Pancreas (tissue), 10 donors: ENCODE results near the gene MCIDAS. TPM values are rescaled to one million over a fixed set of nuclear protein-coding genes. Genes with fewer than 3 reads are reported as not detected.

ENCODE experiments used
- ATAC-seq, 4 donors: fragments of 200-7000 bp; cut with Tn5 transposase; one replicate each; pipeline versions ENCODE4 v1.8.0 to v1.9.1; 2020; ENCODE audit warnings: mild to moderate bottlenecking in 4 of 4, moderate library complexity in 4 of 4
- DNase-seq, 6 donors: peaks; one replicate each; pipeline ENCODE4 v3.0.0-alpha.2; 2020
- FAIRE-seq: peaks from 2 replicates; lab custom pipeline; 2012; peaks lifted over from hg19 to GRCh38; lab: Jason Lieb, UNC
- H3K27ac ChIP-seq, 4 donors: fragments of 200-600 bp; sonication (generic); 1 replicate in 3 of 4; 2 replicates in 1 of 4; pipeline versions ENCODE4 v1.5.0 to v1.8.0; 2020
- H3K27me3 ChIP-seq, 4 donors: fragments of 200-600 bp; one replicate each; pipeline ENCODE4 v1.8.0; 2021
- H3K36me3 ChIP-seq, 3 donors: fragments of 200-600 bp; sonication (generic) in 1 of 3; one replicate each; pipeline versions ENCODE4 v1.5.0 to v1.8.0; 2020 to 2021
- H3K4me1 ChIP-seq, 3 donors: fragments of 200-600 bp; one replicate each; pipeline ENCODE4 v1.8.0; 2021
- H3K4me3 ChIP-seq, 4 donors: fragments of 200-600 bp; sonication (generic) in 2 of 4; one replicate each; pipeline versions ENCODE4 v1.5.0 to v1.8.0; 2020 to 2021
- H3K9me3 ChIP-seq, 4 donors: fragments of 200-600 bp; one replicate each; pipeline ENCODE4 v1.8.0; 2021
- WGBS, 2 donors: extraction: QIAGEN DNeasy Blood & Tissue Kit; methylation state at CpG; one replicate each; pipeline ENCODE4 v1.1.7; 2013; 5-methylcytosine and 5-hydroxymethylcytosine counted together
- intact Hi-C, 3 donors: fragments of 100-400 bp; cut with DNase I; formaldehyde crosslinking; loops; one replicate each; pipeline versions ENCODE4 v1.11.1 to v1.14.2; 2022
- polyA plus RNA-seq, 2 donors: library from polyadenylated mRNA; stranded (reverse); fragments of 200-250 nt; gene quantifications; one replicate each; pipeline ENCODE4 v1.2.3, GENCODE V29; 2013
- total RNA-seq, 6 donors: library from RNA; stranded (reverse); fragmentation: NEBNext Ultra II Directional in 4 of 6; extraction: Animal tissue kit (Norgen Biotek cat#: 25700) in 4 of 6; gene quantifications; one replicate each; pipeline versions ENCODE4 v1.2.1 to v1.2.4, GENCODE V29; 2021 to 2023
- TF ChIP-seq, protein P1 (sequence below), 4 donors: fragments of 200-600 bp; sonication (generic) in 3 of 4; IDR thresholded peaks; one replicate each; pipeline versions ENCODE4 v1.5.0 to v1.8.0; 2021; ENCODE audit warnings: antibody characterized with exemption in 4 of 4
- donor health status: healthy with polysubstance abuse.
- donor health status: DM: no; HTN: no; CAD: no; lungs with moderate emphysema.
- donor health status: DM: no; HTN: no; CAD: no.
- donor health status: control.
- donor health status: control.
- donor health status: Bipolar disorder and iron deficiency.
- donor health status: DM: yes; HTN: yes; CAD: no.
- donor health status: DM: no; HTN: no; CAD: no.
- donor health status: DM: no; HTN: no; CAD: no.
- donor health status: DM: yes; HTN: yes; CAD: no.

The MCIDAS gene
- total RNA-seq (1 to 10 TPM in 1 of 6 donors, under 1 TPM in 5; 0.31 to 1.2 (median 0.57) TPM), polyA plus RNA-seq (under 1 TPM; 0.16 to 0.76 TPM)

DNA sequence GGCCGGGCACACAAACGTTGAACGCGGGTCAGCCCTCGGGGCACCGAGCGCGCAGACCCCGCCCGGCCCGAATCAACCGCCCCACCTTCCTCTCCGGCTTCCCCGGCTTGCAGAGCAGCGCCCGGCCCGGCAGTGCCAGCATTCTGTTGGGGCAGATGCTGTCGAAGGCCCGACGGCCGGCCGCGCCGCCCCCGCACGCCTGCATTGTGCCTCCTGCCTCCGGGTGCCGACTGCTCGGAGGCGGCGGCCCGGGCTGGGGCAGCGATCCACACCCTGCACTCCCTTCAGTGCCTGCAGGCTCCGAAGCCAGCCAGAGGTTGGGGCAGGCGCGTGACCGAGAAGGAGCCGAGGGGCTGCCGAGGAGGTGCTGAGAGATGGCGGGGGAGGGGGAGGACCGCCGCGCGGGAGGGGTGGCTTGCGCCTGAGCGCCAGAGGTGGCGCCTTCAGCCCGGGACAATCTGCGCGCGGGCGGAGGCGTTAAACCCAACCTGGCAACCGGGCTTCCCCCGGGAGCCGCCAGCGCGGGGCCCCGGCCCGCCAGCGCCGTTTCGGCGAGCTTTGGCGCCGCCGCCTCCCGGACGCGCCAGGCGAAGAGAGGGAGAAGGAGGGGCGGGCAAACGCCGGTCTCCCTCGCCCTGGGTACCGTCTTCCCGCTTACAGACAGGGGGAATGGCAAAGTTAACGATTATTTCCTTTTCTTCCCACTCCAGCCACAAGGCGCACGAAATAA is at the start of gene MCIDAS:
Gene MCIDAS (minus strand): TSS at position 382 of the 730 bp plus-strand sequence. CDS start 177 bp downstream, at position 205.
- intact Hi-C loops, result loop anchor here in 1 of 3 donors (10.0 kb wide), 1 partner anchor 52 kb away; the partner anchor contains the start of gene CDC20B
- Histone ChIP-seq H3K27me3 (peaks cover 0 to 3% (median 0%) of the 10 kb centered on the region in 4 donors), H3K4me3 (peak within 1 kb of the TSS; percentile 26 to 71 (median 44)), H3K4me1 (peaks cover 0 to 7% (median 0%) of the 10 kb centered on the region in 3 donors), H3K27ac (peak within 1 kb of the TSS in 2 of 4 donors; percentile 29 to 52), H3K36me3 (no peaks in the 10 kb centered on the region), H3K9me3 (no peaks in the 10 kb centered on the region)
- peak; percentile 71 to 89 (median 84) for DNase-seq
- 0 to 1% methylated on average over 55 to 80 of the region's 80 CpGs for WGBS, 2 donors
- peak; percentile 84 to 88 (median 86) for ATAC-seq
- TF ChIP-seq, protein P1, sequence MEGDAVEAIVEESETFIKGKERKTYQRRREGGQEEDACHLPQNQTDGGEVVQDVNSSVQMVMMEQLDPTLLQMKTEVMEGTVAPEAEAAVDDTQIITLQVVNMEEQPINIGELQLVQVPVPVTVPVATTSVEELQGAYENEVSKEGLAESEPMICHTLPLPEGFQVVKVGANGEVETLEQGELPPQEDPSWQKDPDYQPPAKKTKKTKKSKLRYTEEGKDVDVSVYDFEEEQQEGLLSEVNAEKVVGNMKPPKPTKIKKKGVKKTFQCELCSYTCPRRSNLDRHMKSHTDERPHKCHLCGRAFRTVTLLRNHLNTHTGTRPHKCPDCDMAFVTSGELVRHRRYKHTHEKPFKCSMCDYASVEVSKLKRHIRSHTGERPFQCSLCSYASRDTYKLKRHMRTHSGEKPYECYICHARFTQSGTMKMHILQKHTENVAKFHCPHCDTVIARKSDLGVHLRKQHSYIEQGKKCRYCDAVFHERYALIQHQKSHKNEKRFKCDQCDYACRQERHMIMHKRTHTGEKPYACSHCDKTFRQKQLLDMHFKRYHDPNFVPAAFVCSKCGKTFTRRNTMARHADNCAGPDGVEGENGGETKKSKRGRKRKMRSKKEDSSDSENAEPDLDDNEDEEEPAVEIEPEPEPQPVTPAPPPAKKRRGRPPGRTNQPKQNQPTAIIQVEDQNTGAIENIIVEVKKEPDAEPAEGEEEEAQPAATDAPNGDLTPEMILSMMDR (IDR thresholded peaks at IDR 0.05), result peak in 3 of 4 donors; percentile 21 to 37 (median 22)
- FAIRE-seq, result no peak

DNA sequence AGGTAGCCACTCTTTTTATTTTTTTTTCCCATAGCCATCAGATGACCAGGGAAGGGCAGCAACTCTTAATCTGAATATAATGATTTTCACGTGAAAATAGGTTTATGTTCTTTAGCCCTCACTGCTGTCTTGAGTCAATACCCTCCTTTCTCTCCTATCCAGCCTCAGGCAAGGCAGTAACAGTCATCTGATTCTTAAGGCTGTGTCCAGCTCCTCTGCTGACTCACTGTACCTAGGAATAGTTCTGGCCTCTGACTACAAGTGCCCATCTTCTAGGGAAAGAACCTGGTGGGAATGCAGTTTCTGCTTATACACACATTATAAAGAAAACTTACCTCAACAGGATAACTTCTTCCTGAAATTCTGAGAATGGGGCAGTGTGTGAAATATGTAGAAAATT is 49.7 kb upstream of the MCIDAS start:
- Histone ChIP-seq H3K9me3 (no peaks in the 10 kb centered on the region), H3K27me3 (no peaks in the 10 kb centered on the region), H3K36me3 (peaks cover 0 to 74% (median 0%) of the 10 kb centered on the region in 3 donors), H3K27ac (no peak overlapping the region), H3K4me3 (no peak overlapping the region), H3K4me1 (no peaks in the 10 kb centered on the region)
- FAIRE-seq (no peak), DNase-seq (no peak), ATAC-seq (no peak)
- TF ChIP-seq, protein P1 (IDR thresholded peaks at IDR 0.05), result no peak
- WGBS, 2 donors, result 49 to 57% methylated on average over 1 of the region's 1 CpG
- intact Hi-C loops, result no loop called here

DNA sequence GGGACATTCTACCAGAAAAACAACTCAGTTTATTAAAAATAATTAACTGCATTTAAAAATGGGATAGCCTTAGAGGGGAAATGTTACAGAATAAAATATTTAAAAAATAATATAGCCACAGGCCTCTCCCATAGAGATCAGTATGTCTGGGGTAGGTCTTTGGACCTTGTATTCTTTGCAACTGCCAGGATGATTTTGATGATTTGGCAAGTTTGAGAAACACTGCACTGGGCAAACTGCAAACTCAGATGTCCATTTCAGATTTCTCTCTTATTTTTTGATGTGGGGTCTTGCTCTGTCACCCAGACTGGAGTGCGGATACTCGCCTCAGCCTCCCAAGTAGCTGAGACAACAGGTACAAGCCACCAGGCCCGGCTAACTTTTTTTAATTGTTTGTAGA is 31.2 kb upstream of the MCIDAS start:
- intact Hi-C loops, result no loop called here
- WGBS, 2 donors, result 92 to 97% methylated on average over 3 of the region's 3 CpGs
- no peak for FAIRE-seq
- Histone ChIP-seq H3K36me3 (peaks cover 0 to 8% (median 3%) of the 10 kb centered on the region in 3 donors), H3K9me3 (no peaks in the 10 kb centered on the region), H3K27me3 (no peaks in the 10 kb centered on the region), H3K27ac (no peak overlapping the region), H3K4me1 (no peaks in the 10 kb centered on the region), H3K4me3 (no peak overlapping the region)
- DNase-seq, result no peak
- ATAC-seq, result no peak
- TF ChIP-seq, protein P1 (IDR thresholded peaks at IDR 0.05), result no peak

DNA sequence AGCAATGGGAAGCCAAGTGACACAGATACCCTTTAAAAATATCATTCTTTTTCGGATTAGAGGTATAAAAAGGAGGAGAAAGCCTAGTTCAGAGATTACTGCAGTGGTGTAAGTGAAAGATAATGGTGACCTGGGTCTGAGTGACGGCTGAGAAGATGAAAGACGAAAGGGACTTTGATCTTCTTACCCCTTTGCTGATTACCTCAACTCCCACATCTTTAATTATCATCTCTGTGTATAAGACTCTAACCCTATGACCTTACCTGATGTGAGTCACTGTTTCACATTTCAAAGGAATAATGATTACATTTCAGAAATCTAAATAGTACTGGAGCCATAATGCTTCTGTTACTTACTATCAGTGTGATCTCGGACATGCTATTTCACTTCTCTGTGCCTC is 27.7 kb upstream of the MCIDAS start:
- no peak for FAIRE-seq
- no peaks in the 10 kb centered on the region for H3K9me3 ChIP-seq
- DNase-seq, result no peak
- H3K4me3 ChIP-seq, result no peak overlapping the region
- H3K36me3 ChIP-seq, result no peaks in the 10 kb centered on the region
- no peak for ATAC-seq
- intact Hi-C loops, result no loop called here
- WGBS, 2 donors, result 87 to 88% methylated on average over 4 of the region's 4 CpGs
- no peaks in the 10 kb centered on the region for H3K4me1 ChIP-seq
- no peaks in the 10 kb centered on the region for H3K27me3 ChIP-seq
- H3K27ac ChIP-seq, result no peak overlapping the region
- TF ChIP-seq, protein P1 (IDR thresholded peaks at IDR 0.05), result no peak

DNA sequence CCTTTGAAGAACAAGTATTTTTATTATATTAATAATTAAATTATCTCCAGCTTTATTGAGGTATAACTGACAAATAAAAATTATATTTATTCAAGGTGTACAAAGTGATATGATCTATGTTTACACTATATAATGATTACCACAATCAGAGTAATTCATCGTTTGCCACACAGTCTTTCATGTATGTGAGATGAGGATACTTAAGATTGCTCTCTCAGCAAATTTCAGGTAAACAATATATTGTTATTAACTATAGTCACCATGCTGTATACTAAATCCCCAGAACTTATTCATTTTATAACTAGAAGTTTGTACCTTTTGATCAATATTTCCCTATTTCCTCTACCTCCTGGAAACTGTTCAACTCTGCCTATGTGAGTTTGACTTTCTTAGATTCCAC is 22.9 kb upstream of the MCIDAS start:
- Histone ChIP-seq H3K4me1 (no peaks in the 10 kb centered on the region), H3K9me3 (no peaks in the 10 kb centered on the region), H3K27ac (no peak overlapping the region), H3K4me3 (no peak overlapping the region), H3K27me3 (no peaks in the 10 kb centered on the region), H3K36me3 (no peaks in the 10 kb centered on the region)
- ATAC-seq (no peak), DNase-seq (no peak), FAIRE-seq (no peak)
- TF ChIP-seq, protein P1 (IDR thresholded peaks at IDR 0.05), result no peak
- intact Hi-C loops, result no loop called here
- WGBS, 2 donors, result 20 to 23% methylated on average over 1 of the region's 1 CpG
